ENCODE data around the gene DDX1. TPM values are rescaled to one million over a fixed set of nuclear protein-coding genes. Genes with fewer than 3 reads are reported as not detected.

DDX1 gene
- total and polyA plus RNA-seq, 2 experiments from 2014 or later, result 99.9 to 102 TPM

DNA sequence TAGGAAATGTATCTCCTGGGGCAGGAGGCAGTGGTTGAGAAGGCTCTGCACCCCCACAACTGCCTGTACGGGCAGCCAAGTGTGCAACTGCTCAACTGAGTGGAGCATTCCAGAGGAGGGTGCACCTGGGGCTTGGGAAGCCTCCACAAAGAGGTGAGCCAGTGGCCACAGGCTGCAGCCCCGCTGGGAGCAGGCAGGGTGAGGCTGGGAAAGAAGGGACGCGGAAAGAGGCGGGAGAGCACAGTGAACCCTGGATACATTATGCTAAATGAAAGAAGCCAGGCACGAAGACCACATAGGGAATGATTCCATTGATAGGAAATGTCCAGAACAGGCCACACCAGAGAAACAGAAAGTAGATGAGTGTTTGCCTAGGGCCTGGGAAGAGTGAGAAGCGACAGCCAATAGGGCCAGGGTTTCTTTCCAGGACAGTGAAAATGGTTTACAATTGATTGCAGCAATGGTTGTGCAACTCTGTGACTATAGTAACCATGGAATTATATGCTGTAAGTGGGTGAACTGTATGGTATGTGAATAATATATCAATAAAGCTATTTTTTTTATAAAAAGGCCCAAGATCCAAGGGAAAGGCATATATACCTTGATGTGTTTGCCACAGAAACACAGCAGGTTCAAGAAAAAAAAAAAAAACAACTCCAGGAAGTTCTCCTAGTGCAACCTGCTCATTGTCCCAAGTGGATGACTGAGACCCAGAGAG is 82.4 kb downstream of the DDX1 start:
- H3K27ac Mint-ChIP-seq, result no peak overlapping the region
- ATAC-seq (peak; percentile 71), DNase-seq (ENCODE audit: low spot score) (no peak)
- no peak overlapping the region for H3K4me3 Mint-ChIP-seq
- Histone ChIP-seq H3K36me3 (ENCODE audit: insufficient read depth) (no peaks in the 10 kb centered on the region), H3K4me1 (ENCODE audit: insufficient read depth) (no peaks in the 10 kb centered on the region), H2AFZ (peak overlapping the region; percentile 23), H3K27ac (ENCODE audit: low read depth) (no peak overlapping the region), H3K9me2 (ENCODE audit: insufficient read depth) (no peaks in the 10 kb centered on the region; the same call in 1 of the 2 replicates), H3F3A (replicated peaks; ENCODE audit: low read depth) (no peaks in the 10 kb centered on the region), H3K27me3 (ENCODE audit: insufficient read depth) (no peaks in the 10 kb centered on the region), H4K20me1 (replicated peaks; ENCODE audit: insufficient read depth) (no peaks in the 10 kb centered on the region), H3K4me2 (no peak overlapping the region), H3K4me3 (no peak overlapping the region), H3K79me2 (replicated peaks; ENCODE audit: insufficient read depth) (no peaks in the 10 kb centered on the region)
- peaks cover 11% of the 10 kb centered on the region for H3K4me1 Mint-ChIP-seq
- peaks cover 13% of the 10 kb centered on the region for H3K27me3 Mint-ChIP-seq (ENCODE audit: insufficient read depth, low read depth, poor library complexity)
- TF ChIP-seq STAT1 (IDR thresholded peaks at IDR 0.05; ENCODE audit: unreplicated experiment) (no peak), EZH2phosphoT487 (IDR thresholded peaks at IDR 0.05; ENCODE audit: unreplicated experiment) (no peak), JUNB (IDR thresholded peaks at IDR 0.05; ENCODE audit: unreplicated experiment) (no peak), EZH2 (IDR thresholded peaks at IDR 0.05; ENCODE audit: low read depth, unreplicated experiment) (no peak), ZNF114 (CRISPR knock-in tag; IDR thresholded peaks at IDR 0.05) (no peak), NANOG (IDR thresholded peaks at IDR 0.05; ENCODE audit: borderline replicate concordance) (no peak), CREB1 (CRISPR knock-in tag; IDR thresholded peaks at IDR 0.05; ENCODE audit: low read depth) (no peak), POLR2AphosphoS5 (IDR thresholded peaks at IDR 0.05; ENCODE audit: low read depth) (no peak), ZNF331 (CRISPR knock-in tag; IDR thresholded peaks at IDR 0.05; ENCODE audit: low read depth) (no peak)
- TF ChIP-seq, protein P1, sequence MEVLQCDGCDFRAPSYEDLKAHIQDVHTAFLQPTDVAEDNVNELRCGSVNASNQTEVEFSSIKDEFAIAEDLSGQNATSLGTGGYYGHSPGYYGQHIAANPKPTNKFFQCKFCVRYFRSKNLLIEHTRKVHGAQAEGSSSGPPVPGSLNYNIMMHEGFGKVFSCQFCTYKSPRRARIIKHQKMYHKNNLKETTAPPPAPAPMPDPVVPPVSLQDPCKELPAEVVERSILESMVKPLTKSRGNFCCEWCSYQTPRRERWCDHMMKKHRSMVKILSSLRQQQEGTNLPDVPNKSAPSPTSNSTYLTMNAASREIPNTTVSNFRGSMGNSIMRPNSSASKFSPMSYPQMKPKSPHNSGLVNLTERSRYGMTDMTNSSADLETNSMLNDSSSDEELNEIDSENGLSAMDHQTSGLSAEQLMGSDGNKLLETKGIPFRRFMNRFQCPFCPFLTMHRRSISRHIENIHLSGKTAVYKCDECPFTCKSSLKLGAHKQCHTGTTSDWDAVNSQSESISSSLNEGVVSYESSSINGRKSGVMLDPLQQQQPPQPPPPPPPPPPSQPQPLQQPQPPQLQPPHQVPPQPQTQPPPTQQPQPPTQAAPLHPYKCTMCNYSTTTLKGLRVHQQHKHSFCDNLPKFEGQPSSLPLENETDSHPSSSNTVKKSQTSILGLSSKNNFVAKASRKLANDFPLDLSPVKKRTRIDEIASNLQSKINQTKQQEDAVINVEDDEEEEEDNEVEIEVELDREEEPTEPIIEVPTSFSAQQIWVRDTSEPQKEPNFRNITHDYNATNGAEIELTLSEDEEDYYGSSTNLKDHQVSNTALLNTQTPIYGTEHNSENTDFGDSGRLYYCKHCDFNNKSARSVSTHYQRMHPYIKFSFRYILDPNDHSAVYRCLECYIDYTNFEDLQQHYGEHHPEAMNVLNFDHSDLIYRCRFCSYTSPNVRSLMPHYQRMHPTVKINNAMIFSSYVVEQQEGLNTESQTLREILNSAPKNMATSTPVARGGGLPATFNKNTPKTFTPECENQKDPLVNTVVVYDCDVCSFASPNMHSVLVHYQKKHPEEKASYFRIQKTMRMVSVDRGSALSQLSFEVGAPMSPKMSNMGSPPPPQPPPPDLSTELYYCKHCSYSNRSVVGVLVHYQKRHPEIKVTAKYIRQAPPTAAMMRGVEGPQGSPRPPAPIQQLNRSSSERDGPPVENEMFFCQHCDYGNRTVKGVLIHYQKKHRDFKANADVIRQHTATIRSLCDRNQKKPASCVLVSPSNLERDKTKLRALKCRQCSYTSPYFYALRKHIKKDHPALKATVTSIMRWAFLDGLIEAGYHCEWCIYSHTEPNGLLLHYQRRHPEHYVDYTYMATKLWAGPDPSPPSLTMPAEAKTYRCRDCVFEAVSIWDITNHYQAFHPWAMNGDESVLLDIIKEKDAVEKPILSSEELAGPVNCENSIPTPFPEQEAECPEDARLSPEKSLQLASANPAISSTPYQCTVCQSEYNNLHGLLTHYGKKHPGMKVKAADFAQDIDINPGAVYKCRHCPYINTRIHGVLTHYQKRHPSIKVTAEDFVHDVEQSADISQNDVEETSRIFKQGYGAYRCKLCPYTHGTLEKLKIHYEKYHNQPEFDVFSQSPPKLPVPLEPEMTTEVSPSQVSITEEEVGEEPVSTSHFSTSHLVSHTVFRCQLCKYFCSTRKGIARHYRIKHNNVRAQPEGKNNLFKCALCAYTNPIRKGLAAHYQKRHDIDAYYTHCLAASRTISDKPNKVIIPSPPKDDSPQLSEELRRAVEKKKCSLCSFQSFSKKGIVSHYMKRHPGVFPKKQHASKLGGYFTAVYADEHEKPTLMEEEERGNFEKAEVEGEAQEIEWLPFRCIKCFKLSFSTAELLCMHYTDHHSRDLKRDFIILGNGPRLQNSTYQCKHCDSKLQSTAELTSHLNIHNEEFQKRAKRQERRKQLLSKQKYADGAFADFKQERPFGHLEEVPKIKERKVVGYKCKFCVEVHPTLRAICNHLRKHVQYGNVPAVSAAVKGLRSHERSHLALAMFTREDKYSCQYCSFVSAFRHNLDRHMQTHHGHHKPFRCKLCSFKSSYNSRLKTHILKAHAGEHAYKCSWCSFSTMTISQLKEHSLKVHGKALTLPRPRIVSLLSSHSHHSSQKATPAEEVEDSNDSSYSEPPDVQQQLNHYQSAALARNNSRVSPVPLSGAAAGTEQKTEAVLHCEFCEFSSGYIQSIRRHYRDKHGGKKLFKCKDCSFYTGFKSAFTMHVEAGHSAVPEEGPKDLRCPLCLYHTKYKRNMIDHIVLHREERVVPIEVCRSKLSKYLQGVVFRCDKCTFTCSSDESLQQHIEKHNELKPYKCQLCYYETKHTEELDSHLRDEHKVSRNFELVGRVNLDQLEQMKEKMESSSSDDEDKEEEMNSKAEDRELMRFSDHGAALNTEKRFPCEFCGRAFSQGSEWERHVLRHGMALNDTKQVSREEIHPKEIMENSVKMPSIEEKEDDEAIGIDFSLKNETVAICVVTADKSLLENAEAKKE (CRISPR knock-in tag; IDR thresholded peaks at IDR 0.05), result no peak
- TF ChIP-seq, protein P2, sequence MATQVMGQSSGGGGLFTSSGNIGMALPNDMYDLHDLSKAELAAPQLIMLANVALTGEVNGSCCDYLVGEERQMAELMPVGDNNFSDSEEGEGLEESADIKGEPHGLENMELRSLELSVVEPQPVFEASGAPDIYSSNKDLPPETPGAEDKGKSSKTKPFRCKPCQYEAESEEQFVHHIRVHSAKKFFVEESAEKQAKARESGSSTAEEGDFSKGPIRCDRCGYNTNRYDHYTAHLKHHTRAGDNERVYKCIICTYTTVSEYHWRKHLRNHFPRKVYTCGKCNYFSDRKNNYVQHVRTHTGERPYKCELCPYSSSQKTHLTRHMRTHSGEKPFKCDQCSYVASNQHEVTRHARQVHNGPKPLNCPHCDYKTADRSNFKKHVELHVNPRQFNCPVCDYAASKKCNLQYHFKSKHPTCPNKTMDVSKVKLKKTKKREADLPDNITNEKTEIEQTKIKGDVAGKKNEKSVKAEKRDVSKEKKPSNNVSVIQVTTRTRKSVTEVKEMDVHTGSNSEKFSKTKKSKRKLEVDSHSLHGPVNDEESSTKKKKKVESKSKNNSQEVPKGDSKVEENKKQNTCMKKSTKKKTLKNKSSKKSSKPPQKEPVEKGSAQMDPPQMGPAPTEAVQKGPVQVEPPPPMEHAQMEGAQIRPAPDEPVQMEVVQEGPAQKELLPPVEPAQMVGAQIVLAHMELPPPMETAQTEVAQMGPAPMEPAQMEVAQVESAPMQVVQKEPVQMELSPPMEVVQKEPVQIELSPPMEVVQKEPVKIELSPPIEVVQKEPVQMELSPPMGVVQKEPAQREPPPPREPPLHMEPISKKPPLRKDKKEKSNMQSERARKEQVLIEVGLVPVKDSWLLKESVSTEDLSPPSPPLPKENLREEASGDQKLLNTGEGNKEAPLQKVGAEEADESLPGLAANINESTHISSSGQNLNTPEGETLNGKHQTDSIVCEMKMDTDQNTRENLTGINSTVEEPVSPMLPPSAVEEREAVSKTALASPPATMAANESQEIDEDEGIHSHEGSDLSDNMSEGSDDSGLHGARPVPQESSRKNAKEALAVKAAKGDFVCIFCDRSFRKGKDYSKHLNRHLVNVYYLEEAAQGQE (IDR thresholded peaks at IDR 0.05; ENCODE audit: unreplicated experiment), result no peak
- TF ChIP-seq, protein P3, sequence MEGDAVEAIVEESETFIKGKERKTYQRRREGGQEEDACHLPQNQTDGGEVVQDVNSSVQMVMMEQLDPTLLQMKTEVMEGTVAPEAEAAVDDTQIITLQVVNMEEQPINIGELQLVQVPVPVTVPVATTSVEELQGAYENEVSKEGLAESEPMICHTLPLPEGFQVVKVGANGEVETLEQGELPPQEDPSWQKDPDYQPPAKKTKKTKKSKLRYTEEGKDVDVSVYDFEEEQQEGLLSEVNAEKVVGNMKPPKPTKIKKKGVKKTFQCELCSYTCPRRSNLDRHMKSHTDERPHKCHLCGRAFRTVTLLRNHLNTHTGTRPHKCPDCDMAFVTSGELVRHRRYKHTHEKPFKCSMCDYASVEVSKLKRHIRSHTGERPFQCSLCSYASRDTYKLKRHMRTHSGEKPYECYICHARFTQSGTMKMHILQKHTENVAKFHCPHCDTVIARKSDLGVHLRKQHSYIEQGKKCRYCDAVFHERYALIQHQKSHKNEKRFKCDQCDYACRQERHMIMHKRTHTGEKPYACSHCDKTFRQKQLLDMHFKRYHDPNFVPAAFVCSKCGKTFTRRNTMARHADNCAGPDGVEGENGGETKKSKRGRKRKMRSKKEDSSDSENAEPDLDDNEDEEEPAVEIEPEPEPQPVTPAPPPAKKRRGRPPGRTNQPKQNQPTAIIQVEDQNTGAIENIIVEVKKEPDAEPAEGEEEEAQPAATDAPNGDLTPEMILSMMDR (conservative IDR thresholded peaks at IDR 0.05; ENCODE audit: low read depth in 2 of 2), result no peak
- TF ChIP-seq, protein P4, sequence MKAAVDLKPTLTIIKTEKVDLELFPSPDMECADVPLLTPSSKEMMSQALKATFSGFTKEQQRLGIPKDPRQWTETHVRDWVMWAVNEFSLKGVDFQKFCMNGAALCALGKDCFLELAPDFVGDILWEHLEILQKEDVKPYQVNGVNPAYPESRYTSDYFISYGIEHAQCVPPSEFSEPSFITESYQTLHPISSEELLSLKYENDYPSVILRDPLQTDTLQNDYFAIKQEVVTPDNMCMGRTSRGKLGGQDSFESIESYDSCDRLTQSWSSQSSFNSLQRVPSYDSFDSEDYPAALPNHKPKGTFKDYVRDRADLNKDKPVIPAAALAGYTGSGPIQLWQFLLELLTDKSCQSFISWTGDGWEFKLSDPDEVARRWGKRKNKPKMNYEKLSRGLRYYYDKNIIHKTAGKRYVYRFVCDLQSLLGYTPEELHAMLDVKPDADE (IDR thresholded peaks at IDR 0.05), result no peak
- H3K36me3 Mint-ChIP-seq (ENCODE audit: low read depth), result peaks cover 6% of the 10 kb centered on the region; the same call in 1 of the 3 replicates
- peaks cover 12% of the 10 kb centered on the region for H3K9me3 Mint-ChIP-seq

All from GM23338 (cell line).